HepG2 (cell line): Measurements from ENCODE around the gene DBNDD1.

Experiments used
- KLF6 ChIP-seq: IDR thresholded peaks from 2 replicates; pipeline ENCODE4 v1.8.0; 2016; ENCODE audit warnings: missing biosample characterization, missing genetic modification reagents
- POLR2A ChIP-seq, 2 experiments: IDR thresholded peaks; 2 replicates each; pipeline ENCODE4 v1.6.1; 2011; ENCODE audit warnings: low read depth in 2 of 2, low read length in 2 of 2, mild to moderate bottlenecking in 1 of 2, moderate library complexity in 1 of 2; ENCODE audit not compliant: insufficient read depth in 1 of 2
- POLR2AphosphoS5 ChIP-seq: IDR thresholded peaks from 2 replicates; pipeline ENCODE4 v1.6.1; 2012; ENCODE audit warnings: low read depth, low read length
- SETDB1 ChIP-seq: sonication (generic); formaldehyde crosslinking; IDR thresholded peaks from 2 replicates; pipeline ENCODE4 v1.5.1; 2020; ENCODE audit warnings: missing genetic modification reagents, mild to moderate bottlenecking, borderline replicate concordance
- ZBTB21 ChIP-seq: sonication (generic); formaldehyde crosslinking; IDR thresholded peaks from 2 replicates; pipeline ENCODE4 v1.4.0; 2020; ENCODE audit warnings: missing genetic modification reagents
- ZFX ChIP-seq: sonication (generic); formaldehyde crosslinking; IDR thresholded peaks from 2 replicates; pipeline ENCODE4 v1.4.0; 2020; ENCODE audit warnings: mild to moderate bottlenecking, low read depth, missing genetic modification reagents, moderate library complexity
- ZNF354B ChIP-seq: sonication (generic); formaldehyde crosslinking; IDR thresholded peaks from 2 replicates; pipeline ENCODE4 v1.8.0; 2022; ENCODE audit warnings: mild to moderate bottlenecking, missing genetic modification reagents
- ZNF460 ChIP-seq: sonication (generic); formaldehyde crosslinking; IDR thresholded peaks from 2 replicates; pipeline ENCODE4 v1.5.1; 2020; ENCODE audit warnings: missing genetic modification reagents, mild to moderate bottlenecking, borderline replicate concordance

- no peak for TF ChIP-seq KLF6 (CRISPR knock-in tag)
- TF ChIP-seq ZNF460 (CRISPR knock-in tag), result no peak
- TF ChIP-seq ZFX, result no peak
- no peak for TF ChIP-seq ZBTB21 (CRISPR knock-in tag)
- no peak for TF ChIP-seq ZNF354B
- no peak for TF ChIP-seq POLR2A (IDR thresholded peaks at IDR 0.05; ENCODE audit: insufficient read depth in 1 of 2, low read depth in 2 of 2, low read length in 2 of 2)
- TF ChIP-seq POLR2AphosphoS5, result no peak
- TF ChIP-seq SETDB1 (CRISPR knock-in tag), result no peak
These were observed 14.1 kb upstream of the DBNDD1 start for GRCh38 chr16:90033387-90033786.
